Measurements from ENCODE around the gene CYP3A7. TPM values are rescaled to one million over a fixed set of nuclear protein-coding genes. Genes with fewer than 3 reads are reported as not detected.
A peak's percentile ranks its signal among the peaks of the same experiment; 100 is the strongest.

Gene CYP3A7
- total and polyA plus RNA-seq, 2 of the 13 experiments (the other 11 are each of a cell fraction or from before 2014, with no cell fraction given): 5.8 to 6.4 TPM

DNA sequence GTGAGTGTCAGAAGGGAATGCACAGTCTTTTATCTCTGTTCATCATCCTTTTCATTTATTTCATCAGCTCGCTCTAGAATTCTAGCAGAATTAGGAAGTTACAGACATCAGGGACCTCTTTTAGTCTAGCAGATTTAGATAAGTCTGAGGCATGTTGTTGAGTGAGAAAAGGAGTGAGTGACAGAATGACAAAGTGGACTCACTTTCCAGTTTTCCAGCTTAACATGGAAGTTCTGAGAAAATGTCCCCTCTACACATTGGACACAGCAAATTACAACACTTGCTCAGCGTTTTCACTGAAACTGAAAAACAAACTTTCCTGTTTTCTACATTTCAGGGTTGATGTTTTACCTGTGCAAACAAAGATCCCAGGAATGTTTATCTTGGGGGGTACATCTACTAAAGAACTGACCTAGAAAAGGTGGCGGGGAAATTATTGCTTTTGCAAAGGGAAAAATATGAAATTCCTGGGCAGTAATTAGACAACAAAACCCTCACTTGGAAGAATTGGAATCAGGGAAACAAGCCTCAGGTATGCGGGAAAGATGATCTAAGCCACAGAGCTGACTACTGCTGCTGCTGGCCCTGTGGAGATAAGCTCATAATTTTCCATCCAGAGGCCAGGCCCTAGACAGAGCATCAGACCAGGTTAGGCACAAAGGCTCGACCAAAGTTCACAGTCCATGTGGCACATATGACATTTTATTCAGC is 40.6 kb downstream of the CYP3A7 start (continued):
- TF ChIP-seq, protein P1, sequence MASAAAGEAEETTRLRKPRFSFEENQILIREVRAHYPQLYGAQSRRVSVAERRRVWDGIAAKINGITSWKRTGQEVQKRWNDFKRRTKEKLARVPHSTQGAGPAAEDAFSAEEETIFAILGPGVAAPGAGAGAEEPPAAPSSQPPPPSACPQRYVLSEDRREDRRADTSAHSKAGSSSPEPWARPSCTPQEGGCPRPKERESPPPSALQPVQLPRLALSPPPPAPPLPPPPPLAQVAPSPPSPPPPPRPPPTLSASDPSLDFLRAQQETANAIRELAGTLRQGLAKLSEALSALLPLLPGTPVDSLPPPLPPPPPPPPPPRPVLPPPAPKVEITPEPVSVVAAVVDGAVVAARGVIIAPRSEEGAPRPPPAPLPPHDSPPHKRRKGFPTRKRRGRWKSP (CRISPR knock-in tag; IDR thresholded peaks at IDR 0.05): peak; percentile 44; the same call in 1 of the 2 replicates
- no peak for TF ChIP-seq ZFP91 (CRISPR knock-in tag; IDR thresholded peaks at IDR 0.05; ENCODE audit: borderline replicate concordance)
- TF ChIP-seq, protein P2, sequence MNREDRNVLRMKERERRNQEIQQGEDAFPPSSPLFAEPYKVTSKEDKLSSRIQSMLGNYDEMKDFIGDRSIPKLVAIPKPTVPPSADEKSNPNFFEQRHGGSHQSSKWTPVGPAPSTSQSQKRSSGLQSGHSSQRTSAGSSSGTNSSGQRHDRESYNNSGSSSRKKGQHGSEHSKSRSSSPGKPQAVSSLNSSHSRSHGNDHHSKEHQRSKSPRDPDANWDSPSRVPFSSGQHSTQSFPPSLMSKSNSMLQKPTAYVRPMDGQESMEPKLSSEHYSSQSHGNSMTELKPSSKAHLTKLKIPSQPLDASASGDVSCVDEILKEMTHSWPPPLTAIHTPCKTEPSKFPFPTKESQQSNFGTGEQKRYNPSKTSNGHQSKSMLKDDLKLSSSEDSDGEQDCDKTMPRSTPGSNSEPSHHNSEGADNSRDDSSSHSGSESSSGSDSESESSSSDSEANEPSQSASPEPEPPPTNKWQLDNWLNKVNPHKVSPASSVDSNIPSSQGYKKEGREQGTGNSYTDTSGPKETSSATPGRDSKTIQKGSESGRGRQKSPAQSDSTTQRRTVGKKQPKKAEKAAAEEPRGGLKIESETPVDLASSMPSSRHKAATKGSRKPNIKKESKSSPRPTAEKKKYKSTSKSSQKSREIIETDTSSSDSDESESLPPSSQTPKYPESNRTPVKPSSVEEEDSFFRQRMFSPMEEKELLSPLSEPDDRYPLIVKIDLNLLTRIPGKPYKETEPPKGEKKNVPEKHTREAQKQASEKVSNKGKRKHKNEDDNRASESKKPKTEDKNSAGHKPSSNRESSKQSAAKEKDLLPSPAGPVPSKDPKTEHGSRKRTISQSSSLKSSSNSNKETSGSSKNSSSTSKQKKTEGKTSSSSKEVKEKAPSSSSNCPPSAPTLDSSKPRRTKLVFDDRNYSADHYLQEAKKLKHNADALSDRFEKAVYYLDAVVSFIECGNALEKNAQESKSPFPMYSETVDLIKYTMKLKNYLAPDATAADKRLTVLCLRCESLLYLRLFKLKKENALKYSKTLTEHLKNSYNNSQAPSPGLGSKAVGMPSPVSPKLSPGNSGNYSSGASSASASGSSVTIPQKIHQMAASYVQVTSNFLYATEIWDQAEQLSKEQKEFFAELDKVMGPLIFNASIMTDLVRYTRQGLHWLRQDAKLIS (CRISPR knock-in tag; IDR thresholded peaks at IDR 0.05): no peak
- no peak for TF ChIP-seq ZNF749 (CRISPR knock-in tag; IDR thresholded peaks at IDR 0.05; ENCODE audit: borderline replicate concordance)
- no peak for TF ChIP-seq ZFP62 (CRISPR knock-in tag; IDR thresholded peaks at IDR 0.05)
- TF ChIP-seq SAP130 (CRISPR knock-in tag; IDR thresholded peaks at IDR 0.05; ENCODE audit: low read depth): peak; percentile 76
- TF ChIP-seq ZFP90 (CRISPR knock-in tag; IDR thresholded peaks at IDR 0.05; ENCODE audit: borderline replicate concordance): no peak
- no peak for TF ChIP-seq KLF15 (CRISPR knock-in tag; IDR thresholded peaks at IDR 0.05; ENCODE audit: borderline replicate concordance)
- TF ChIP-seq HOXA5 (CRISPR knock-in tag; IDR thresholded peaks at IDR 0.05): no peak; the same call in none of the 2 replicates
- no peak for TF ChIP-seq MBNL3 (CRISPR knock-in tag; conservative IDR thresholded peaks at IDR 0.05)
- TF ChIP-seq ZNF441 (CRISPR knock-in tag; IDR thresholded peaks at IDR 0.05; ENCODE audit: borderline replicate concordance): no peak
- no peak for TF ChIP-seq NFE2L1 (CRISPR knock-in tag; IDR thresholded peaks at IDR 0.05; ENCODE audit: borderline replicate concordance)
- no peak for TF ChIP-seq ZNF224 (CRISPR knock-in tag; IDR thresholded peaks at IDR 0.05)
- TF ChIP-seq, protein P3, sequence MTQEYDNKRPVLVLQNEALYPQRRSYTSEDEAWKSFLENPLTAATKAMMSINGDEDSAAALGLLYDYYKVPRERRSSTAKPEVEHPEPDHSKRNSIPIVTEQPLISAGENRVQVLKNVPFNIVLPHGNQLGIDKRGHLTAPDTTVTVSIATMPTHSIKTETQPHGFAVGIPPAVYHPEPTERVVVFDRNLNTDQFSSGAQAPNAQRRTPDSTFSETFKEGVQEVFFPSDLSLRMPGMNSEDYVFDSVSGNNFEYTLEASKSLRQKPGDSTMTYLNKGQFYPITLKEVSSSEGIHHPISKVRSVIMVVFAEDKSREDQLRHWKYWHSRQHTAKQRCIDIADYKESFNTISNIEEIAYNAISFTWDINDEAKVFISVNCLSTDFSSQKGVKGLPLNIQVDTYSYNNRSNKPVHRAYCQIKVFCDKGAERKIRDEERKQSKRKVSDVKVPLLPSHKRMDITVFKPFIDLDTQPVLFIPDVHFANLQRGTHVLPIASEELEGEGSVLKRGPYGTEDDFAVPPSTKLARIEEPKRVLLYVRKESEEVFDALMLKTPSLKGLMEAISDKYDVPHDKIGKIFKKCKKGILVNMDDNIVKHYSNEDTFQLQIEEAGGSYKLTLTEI (CRISPR knock-in tag; conservative IDR thresholded peaks at IDR 0.05): no peak
- TF ChIP-seq PHF5A (CRISPR knock-in tag; IDR thresholded peaks at IDR 0.05; ENCODE audit: low read depth, unreplicated experiment): peak; percentile 87
- no peak for TF ChIP-seq GATAD1 (CRISPR knock-in tag; IDR thresholded peaks at IDR 0.05)
- no peak for TF ChIP-seq ZNF775 (CRISPR knock-in tag; IDR thresholded peaks at IDR 0.05; ENCODE audit: borderline replicate concordance)
